ENCODE data around the gene CARMIL1.
"Not testable (repeated sequence)": the region's sequence is repeated elsewhere in the genome, so short reads cannot be mapped to it uniquely, and the experiment has no call there.

CARMIL1 gene

GRCh38 chr6:25370178-25371036, 91.2 kb downstream of the CARMIL1 start:
- no peak for DNase-seq (ENCODE audit: low spot score)

- DNase-seq (ENCODE audit: low spot score), result no peak
These were observed 91.8 kb downstream of the CARMIL1 start for GRCh38 chr6:25371037-25371347.

- DNase-seq (ENCODE audit: low spot score), result no peak
These were observed 96.0 kb downstream of the CARMIL1 start for GRCh38 chr6:25375125-25375524.

GRCh38 chr6:25377664-25378063, 98.5 kb downstream of the CARMIL1 start:
- no peak for DNase-seq (ENCODE audit: low spot score)

- DNase-seq (ENCODE audit: low spot score), result no peak
These were observed 101.9 kb downstream of the CARMIL1 start for GRCh38 chr6:25381077-25381476.

GRCh38 chr6:25382476-25382875, 103.3 kb downstream of the CARMIL1 start:
- not testable (repeated sequence) for DNase-seq (ENCODE audit: low spot score)

GRCh38 chr6:25384234-25384633, 105.1 kb downstream of the CARMIL1 start:
- no peak for DNase-seq (ENCODE audit: low spot score)

GRCh38 chr6:25384967-25385366, 105.8 kb downstream of the CARMIL1 start:
- DNase-seq (ENCODE audit: low spot score), result no peak

GRCh38 chr6:25387483-25387882, 108.3 kb downstream of the CARMIL1 start:
- no peak for DNase-seq (ENCODE audit: low spot score)

- DNase-seq (ENCODE audit: low spot score), result no peak
These were observed 108.7 kb downstream of the CARMIL1 start for GRCh38 chr6:25387911-25388310.

GRCh38 chr6:25388776-25389175, 109.6 kb downstream of the CARMIL1 start:
- DNase-seq (ENCODE audit: low spot score), result no peak

GRCh38 chr6:25389471-25389870, 110.3 kb downstream of the CARMIL1 start:
- no peak for DNase-seq (ENCODE audit: low spot score)

- no peak for DNase-seq (ENCODE audit: low spot score)
These were observed 113.2 kb downstream of the CARMIL1 start for GRCh38 chr6:25392372-25392771.

GRCh38 chr6:25395731-25396130, 116.6 kb downstream of the CARMIL1 start:
- no peak for DNase-seq (ENCODE audit: low spot score)

- no peak for DNase-seq (ENCODE audit: low spot score)
These were observed 118.2 kb downstream of the CARMIL1 start for GRCh38 chr6:25397406-25397805.

GRCh38 chr6:25399885-25400284, 120.7 kb downstream of the CARMIL1 start:
- DNase-seq (ENCODE audit: low spot score), result no peak

GRCh38 chr6:25401711-25402110, 122.5 kb downstream of the CARMIL1 start:
- no peak for DNase-seq (ENCODE audit: low spot score)

- DNase-seq (ENCODE audit: low spot score), result no peak
These were observed 123.0 kb downstream of the CARMIL1 start for GRCh38 chr6:25402125-25402524.

GRCh38 chr6:25403150-25403549, 124.0 kb downstream of the CARMIL1 start:
- no peak for DNase-seq (ENCODE audit: low spot score)

GRCh38 chr6:25404091-25404490, 124.9 kb downstream of the CARMIL1 start:
- peak; percentile 9 for DNase-seq (ENCODE audit: low spot score)

- DNase-seq (ENCODE audit: low spot score), result no peak
These were observed 125.6 kb downstream of the CARMIL1 start for GRCh38 chr6:25404693-25405169.

GRCh38 chr6:25405442-25405841, 126.3 kb downstream of the CARMIL1 start:
- peak; percentile 41 for DNase-seq (ENCODE audit: low spot score)

GRCh38 chr6:25407431-25407830, 128.3 kb downstream of the CARMIL1 start:
- DNase-seq (ENCODE audit: low spot score), result no peak

GRCh38 chr6:25410102-25410501, 130.9 kb downstream of the CARMIL1 start:
- no peak for DNase-seq (ENCODE audit: low spot score)
